AG20443 (cell line): ENCODE data around the gene DAD1.
A peak's percentile ranks its signal among the peaks of the same experiment; 100 is the strongest.
"Not testable (repeated sequence)": the region's sequence is repeated elsewhere in the genome, so short reads cannot be mapped to it uniquely, and the experiment has no call there.

Source experiments
- DNase-seq: peaks from one replicate; pipeline ENCODE4 v3.0.0; 2012; ENCODE audit warnings: low spot score, mixed read lengths

DAD1 gene

DNA sequence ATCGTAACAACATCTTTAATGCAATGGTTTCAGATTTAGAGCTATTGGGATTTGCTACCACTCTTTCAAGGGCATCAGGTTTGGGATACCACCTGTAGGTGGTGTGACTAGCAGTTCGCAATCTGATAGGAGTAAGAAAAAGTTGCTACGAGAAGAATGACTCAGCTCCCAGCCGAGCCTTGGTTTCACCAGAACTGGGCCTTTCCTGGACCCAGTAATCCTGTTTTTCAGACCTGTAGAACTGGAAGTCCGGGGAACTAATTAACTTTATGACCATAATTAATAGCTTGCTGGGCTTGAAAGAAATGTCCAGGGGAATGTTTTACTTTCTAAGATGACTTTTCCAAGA, 9.8 kb upstream of the DAD1 start:
- DNase-seq, result peak; percentile 71

DNA sequence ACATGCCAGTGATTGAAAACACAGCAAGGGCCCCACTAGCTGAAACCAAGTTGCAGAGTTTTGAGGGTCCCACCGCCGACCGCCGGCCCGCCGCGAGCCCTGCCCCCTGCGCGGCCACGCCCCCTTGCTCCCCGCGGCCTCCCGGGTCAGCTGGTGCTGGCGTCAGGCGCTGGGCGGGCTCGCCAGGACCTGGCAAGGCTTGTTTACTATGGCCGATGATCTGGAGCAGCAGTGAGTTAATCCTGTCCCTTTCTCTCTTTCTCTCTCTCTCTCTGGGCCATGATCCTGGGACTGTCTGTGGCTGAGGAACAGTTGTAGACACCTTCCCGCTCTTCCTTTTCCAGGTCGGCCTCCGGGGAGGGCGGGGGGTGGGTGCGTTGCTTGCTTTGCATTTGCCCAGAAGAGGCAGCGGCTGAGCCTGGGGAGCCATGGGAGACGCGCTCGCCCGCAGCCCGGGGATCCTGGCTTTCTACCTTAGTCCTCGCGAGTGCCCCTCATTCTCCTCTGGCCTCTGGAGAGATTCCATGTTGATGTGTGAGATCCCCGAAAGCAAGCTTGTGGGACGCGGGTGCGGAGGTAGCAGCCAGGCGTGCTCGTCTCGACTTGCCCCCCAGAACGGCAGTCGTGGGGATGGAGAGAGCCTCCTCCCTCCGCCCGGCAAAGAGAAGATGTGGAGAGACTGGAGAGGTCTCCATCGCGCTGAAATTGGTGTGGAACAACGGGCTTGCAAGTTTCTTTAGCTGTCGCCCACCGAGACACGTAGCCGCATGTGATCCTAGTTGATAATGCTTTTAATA, 9.3 kb upstream of the DAD1 start, which contains the start of gene ABHD4:
ABHD4 (plus strand) TSS at position 202 of the 797 bp plus-strand sequence; CDS start at position 209, 7 bp downstream.
- DNase-seq, result peak; percentile 93

DNA sequence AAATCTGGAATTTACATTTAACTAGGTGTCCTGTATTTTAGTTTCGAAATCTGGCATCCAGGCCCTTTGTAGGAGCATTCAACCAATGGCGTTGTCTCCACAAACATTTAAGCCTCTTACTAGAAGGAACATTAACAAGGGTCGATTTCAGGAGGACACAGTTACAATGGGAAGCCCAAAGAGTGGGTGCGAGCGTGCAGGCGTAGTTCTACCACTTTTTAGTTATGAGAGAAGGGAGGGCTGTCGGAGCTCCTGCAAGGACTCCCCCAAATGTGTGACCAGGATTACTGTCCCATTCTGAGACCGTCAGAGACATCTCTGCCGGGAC, 8.7 kb upstream of the DAD1 start:
- DNase-seq, result no peak

DNA sequence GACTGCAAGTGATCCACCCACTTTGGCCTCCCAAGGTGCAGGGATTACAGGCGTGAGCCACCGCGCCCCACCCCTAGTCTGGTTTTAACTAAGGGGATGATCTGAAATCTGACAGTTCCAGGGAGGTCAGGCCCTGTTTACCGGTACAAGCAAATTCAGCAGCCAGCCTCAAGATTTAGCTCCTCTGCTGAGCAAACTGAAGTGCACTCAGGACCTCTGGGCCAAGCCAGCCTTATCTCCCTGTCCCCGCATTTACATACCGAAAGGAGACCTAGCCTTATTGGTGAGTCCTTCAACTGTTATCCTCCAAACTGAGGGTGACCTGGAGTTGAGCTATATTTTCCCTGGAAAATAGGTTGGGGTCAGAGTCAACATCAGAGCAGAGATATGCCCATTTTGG, 8.2 kb upstream of the DAD1 start:
- DNase-seq, result no peak

DNA sequence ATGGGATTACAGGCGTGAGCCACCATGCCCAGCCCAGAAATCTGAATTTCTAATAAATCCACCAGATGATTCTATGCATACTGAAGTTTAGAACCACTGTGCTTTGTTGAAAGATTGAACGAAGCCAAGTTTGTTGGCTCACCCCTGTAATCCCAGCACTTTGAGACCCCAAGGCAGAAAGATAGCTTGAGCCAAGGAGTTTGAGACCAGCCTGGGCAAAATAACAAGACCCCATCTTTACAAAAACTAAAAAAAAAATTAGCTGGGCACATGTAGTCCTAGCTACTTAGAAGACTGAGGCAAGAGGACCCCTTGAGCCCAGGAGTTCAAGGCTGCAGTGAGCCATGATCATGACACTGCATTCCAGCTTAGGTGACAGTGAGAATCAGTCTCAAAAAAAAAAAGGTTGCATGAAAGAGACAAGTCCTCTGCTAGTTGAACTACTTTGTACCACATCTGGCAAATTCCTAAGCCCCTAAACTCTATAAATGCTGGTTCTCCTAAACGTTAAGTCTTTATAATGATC, 7.4 kb upstream of the DAD1 start:
- no peak for DNase-seq

DNA sequence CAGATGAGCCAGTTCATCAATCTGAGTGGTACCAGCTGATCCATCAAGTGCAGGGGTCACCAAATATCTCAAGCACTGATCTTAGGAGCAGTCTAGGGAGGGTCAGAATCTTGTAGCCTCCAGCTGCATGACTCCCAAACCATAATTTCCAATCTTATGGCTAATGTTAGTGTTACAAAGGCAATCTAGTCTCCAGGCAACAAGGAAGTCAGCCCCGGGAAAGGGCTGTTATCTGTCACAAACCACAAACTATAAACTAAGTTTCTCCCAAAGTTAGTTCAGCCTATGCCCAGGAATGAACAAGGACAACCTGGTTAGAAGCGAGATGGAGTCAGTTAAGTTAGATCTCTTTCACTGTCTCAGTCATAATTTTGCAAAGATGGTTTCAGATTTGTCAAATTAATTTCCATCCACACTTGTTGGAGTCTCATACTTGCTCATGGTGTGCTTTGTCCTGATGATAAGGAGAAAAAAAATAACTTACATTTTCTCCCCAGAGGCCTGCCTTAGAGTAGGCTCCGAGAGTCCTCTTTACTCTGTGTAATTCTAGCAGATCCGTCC, 5.2 kb upstream of the DAD1 start:
- no peak for DNase-seq

DNA sequence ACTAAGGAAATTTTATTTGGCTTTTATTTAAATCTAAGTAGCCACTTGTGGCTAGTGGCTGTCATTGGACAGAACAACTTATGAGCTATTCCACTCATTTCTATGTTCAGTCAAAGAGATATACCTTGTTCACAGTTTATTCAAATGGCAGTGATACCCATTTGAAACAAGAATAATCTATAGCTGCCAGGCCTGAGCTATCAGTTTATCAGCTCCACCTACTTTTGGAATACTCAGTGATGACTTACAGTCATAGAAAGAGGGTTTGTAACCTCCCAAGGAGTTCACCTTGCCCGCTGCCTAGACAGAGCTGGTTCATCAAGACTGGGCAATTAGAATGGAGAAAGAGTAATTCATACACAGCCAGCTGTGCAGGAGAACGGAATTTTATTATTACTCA, 4.6 kb upstream of the DAD1 start:
- no peak for DNase-seq

DNA sequence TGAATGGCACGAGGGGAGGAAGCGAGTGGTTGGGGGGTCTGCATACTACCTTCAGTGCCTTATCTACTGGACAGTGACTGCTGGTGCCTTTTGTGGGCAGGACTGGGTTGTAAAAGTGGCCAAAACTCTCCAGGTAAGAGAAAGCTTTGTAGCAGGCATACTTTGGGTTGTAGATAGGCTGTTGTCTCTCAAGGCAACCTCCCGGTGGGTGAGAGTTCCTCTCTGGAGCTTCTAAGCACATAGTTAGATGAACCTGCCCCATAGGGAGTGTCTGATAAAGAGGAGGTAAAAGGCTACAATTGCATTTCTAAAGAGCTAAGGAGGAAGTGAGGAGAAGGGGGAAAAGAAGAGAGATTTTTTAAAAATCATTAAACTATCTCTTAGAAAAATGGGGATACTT, 4.2 kb upstream of the DAD1 start:
- no peak for DNase-seq

DNA sequence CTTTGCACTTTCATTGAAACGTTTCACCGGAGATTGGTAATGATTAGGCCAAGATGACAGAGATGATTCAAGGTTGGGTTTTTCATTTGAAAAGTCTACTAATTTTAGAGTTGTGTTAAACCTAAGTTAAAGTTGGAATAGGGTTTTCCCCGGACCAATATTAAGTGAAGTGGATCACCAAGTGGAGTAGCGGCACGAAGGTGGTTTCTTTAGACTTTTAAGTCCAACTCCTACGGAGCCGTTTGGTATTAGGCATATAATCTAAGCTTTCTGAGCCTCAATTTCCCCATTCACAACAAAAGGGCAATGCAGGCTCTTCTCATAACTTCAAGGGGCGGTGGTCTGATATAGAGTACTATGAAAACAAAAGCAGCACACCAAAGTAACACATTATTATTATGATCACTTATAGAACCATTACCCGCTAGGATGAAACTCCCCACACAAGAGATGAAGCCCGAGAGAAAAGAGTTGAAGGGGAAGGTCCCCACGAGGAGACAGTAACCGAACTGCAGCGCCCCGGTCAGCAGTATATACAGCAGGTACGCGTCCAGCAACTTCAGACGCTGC, 413 bp downstream of the DAD1 start:
- no peak for DNase-seq

DNA sequence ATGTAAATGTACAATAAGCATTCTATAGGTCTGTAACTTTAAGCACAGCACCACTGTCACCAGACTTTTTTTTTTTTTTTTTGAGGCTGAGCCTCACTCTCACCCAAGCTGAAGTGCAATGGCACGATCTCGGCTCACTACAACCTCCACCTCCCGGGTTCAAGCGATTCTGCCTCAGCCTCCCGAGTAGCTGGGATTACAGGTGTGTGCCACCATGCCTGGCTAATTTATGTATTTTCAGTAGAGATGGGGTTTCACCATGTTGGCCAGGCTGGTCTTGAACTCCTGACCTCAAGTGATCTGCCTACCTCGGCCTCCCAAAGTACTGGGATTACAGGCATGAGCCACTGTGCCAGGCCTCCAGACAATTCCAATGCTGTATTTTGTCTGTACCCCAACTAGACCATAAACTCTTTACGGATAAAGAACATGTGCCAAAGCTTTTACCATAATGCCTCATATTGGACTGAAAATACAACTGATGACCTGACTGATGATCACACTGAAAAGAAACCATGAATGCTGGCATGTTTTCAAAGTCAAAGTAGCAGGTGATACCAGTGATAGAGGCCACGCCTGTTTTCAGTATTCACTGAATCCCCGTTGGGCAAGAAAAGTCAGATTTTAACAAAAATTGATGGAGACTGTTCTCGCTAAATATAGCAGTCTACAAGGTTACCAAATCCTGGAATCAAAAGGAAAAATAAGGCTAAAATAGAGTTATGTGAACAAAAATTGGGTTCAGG, 1.2 kb downstream of the DAD1 start:
- DNase-seq, result not testable (repeated sequence)

DNA sequence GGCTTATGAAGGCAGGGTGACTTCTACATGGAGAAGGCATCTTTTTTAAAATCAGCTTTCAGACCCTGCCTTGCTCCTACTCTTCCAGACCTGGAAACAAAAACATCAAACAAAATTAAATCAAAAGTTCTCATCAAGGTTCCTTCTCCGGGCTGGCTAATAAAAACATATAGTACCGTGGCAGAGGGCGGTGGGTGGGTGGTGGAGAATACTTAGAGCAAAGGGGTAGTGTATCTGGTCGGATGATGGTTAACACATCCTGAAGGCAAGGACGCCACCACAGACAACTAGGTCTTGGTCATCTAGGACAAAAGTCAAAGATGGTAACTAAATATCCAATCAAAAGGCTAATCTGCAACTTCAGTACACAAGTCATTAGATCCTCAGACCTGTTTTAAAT, 1.8 kb downstream of the DAD1 start:
- DNase-seq, result no peak

DNA sequence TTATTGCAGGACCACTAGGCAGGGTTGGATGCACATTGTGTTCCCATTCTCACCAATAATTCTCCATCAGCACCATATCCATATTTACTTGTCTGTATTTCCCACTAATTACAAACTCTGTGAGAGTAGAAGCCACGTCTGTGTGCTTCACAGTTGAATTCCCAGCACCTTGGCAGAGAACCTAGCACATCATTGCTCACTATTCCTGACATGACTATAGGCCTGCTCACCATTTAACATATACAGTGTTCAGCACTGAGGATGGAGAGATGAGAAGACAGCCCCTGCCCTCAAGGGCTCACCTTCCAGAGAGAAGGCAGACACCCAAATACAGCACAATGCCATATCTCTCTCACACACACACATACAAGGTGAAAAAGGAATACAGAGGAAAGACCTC, 5.0 kb downstream of the DAD1 start:
- DNase-seq, result no peak

DNA sequence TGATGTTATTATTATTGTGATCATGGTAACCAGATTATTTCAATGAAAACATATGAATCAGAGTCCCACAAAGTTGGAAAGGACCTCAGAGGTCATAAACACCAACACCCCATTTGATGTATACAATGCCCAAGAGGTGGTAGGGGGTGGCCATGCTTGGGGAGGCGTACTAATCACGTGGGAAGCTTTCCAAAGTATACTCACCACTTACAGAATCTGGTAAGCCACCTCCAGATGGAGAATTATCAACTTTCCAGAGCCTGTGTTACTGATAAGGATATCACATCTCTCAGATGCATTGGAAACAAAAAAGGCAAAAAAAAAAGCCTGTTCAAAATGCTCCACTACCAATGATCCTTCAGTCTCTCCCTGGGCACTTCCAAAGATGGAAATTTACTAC, 8.4 kb downstream of the DAD1 start:
- DNase-seq, result no peak

DNA sequence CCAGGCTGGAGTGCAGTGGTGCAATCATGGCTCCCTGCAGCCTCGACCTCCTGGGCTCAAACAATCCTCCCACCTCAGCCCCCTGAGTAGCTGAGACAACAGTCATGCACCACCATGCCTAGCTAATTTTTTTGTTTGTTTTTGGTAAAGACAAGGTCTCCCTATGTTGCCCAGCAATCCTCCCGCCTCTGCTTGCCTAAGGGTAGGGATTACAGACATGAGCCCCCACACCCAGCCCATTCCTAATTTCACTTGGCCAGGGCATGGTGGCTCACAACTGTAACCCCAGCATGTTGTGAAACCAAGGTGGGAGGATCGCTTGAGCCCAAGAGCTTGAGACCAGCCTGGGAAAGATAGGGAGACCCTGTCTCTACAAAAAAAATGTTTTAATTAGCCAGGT, 9.1 kb downstream of the DAD1 start:
- no peak for DNase-seq

DNA sequence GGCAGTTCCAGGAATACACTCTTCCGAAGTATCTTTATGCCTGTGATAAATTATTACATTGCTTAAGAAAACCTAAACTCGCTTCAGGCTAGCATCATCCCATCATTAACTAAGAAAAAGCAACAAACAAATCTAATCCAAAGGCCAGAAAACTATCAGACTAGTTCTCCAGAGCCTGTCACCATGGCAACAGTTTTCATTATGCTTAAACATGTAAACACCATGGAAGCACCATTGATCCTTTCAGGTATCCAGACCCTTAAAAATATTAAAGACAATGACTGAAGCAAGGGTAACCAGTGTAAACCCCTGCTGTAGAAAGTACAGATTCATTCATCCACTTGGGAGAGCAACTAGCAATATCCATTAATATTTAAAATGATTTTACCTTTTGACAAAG, 9.8 kb downstream of the DAD1 start:
- DNase-seq, result no peak

DNA sequence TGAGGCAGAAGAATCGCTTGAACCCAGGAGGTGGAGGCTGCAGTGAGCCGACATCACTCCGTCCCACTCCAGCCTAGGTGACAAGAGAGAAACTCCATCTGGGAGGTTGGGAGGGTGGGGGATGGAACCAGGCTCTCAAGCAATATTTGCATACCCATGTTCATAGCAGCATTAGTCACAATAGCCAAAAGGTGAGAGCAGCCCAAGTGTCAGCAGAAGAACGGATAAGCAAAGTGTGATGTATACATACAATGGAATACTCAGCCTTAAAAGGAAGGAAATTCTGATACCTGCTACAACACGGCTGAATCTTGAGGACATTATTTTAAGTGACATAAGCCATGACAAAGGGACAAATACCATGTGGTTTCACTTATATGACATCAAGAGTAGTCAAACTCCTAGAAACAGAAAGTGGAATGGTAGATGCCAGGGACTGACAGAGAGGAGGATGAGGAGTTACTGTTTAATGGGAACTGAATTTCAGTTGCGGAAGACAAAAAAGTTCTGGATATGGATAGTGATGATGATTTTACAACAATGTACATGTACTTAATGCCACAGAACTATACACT, 11.6 kb downstream of the DAD1 start:
- DNase-seq, result no peak

DNA sequence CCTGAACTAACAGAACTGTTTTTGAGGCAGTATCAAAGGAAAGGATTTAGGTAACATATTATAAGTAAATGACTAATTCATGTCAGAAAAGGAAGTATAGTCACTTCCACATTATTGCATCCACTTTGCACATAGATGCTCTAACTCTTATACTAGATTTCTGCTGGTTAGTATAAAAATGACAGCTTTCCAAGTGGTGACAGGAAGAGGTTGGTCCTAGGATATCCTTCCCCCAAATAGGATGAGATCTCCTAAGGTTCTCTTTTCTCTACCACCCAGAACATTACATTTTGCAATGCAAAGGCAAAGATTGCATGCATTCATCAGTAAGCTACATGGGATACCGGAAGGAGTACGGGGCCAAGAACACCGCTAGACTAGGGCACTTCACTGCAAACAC, 15.2 kb downstream of the DAD1 start:
- no peak for DNase-seq

DNA sequence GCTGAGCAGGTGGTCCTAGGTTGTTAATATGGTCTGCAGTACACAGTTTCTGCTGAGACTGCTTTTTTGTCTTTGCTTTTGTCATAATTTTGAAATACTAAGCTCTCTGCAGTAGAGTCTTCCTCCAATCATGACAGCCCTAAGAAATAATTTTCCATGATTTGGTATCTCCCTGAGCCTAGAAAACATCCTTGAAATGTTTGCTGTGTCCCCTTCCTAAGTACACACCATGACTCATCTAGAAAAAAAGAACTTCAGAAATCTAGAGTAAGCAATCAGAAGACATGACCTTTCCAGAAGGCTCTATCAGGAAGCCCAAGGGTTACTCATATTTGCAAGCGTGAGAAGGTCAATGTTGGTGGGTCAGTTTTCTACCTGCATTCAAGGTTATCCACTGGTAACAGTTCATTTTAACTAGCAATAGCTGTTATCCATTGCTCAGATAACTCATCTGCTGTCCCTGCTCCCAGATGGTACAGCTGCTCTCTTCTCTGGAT, 16.4 kb downstream of the DAD1 start:
- peak; percentile 60 for DNase-seq

DNA sequence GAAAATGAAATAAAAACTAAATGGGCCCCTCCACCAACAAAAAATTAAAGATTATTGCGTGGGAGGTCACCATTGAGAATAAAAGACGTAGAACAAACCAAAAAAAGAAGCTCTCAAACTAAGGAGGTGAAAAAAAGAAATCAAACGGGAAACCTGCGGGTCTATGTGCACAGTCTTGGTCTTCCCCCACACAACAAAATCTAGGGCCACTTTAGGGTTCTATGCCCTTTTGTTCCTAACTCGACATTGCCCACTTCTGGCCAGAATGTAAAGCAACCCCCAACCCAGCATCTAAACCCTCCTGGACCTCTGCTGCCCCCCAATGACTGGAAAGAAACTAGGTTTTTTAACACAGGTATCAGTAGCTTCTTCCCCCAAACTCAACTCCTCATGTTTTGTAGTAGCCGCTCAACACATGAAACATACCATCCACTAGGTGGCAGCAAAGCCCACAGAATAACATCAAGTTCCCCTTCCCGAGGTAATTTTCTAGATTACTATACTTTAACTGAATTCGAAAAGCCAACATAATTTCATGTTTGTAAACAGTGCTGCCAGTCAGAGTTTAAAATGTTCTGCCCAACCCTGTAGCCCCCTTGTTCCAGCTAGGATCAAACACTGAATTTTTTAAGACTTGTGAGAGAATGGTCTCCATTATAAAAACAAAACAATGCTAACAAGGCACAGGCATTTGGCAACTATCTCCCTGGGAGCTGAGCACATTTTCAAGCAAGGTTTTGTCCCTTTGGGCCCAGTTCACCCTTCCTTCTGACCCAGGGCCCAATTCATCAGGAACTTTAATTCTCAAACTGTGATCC, 18.7 kb downstream of the DAD1 start:
- peak; percentile 64 for DNase-seq

DNA sequence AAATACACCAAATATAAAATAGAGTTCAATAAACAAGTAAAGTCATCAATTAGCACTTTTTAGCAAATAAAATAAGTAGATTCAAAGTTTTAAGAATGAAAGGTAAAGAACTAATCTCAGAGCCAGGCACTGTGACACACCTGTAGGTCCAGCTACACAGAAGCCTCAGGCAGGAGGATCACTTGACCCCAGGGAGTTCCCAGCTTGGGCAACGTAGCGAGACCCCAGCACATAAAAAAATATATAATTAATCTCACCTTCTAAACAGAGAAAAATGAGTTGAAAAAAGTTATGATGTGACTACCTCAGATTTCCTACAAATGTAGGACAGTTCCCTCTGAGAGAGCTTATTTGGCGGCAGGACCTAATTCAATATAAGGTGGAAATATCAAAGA, 19.3 kb downstream of the DAD1 start:
- no peak for DNase-seq

DNA sequence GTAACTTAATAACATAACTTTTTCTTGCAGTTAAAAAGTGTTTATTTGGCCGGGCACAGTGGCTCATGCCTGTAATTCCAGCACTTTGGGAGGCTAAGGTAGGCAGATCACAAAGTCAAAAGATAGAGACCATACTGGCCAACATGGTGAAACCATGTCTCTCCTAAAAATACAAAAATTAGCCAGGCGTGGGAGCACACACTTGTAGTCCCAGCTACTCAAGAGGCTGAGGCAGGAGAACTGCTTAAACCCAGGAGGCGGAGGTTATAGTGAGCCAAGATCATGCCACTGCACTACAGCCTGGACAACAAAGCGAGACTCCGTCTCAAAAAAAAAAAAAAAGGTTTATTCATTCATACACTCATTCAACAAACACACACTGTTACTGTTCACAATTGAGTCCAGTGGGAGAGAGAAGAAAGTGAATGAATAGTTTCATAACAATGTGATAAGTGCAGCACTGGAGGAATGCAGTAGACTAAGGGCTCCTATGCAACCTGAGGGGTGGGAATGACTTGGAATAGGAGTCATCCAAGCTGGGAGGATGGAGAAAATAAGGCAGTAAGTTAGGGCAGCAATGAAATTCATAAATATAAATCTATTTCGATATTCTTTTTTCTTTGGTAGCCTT, 19.8 kb downstream of the DAD1 start:
- no peak for DNase-seq
